Endothelial cell of umbilical vein (primary cell): ENCODE data around the gene PRR5. TPM values are rescaled to one million over a fixed set of nuclear protein-coding genes. Genes with fewer than 3 reads are reported as not detected.

Experiments used
- BruUV-seq: library from RNA; stranded (reverse); fragments of 400-500 nt; replicated peaks from 2 replicates; lab custom pipeline; 2021; lab: Mats Ljungman, UMichigan
- CTCF ChIA-PET: fragments of 300-600, 350-600 bp; sonication (Branson Sonifier 250); formaldehyde crosslinking; loops from one replicate; lab custom pipeline; 2021; ENCODE audit warnings: antibody characterized with exemption, inconsistent platforms; lab: Charles Lee
- POLR2A ChIA-PET: fragments of 300-600, 350-600 bp; sonication (Branson Sonifier 250); formaldehyde crosslinking; loops from one replicate; lab custom pipeline; 2021; ENCODE audit warnings: antibody characterized with exemption, inconsistent platforms; lab: Charles Lee
- DNase-seq: peaks from one replicate; pipeline ENCODE4 v3.0.0-alpha.2; 2011; ENCODE audit warnings: low read depth, low spot score
- FAIRE-seq: peaks from 2 replicates; lab custom pipeline; 2011; peaks lifted over from hg19 to GRCh38; lab: Jason Lieb, UNC
- H2AFZ ChIP-seq: 2 replicates; pipeline ENCODE4 v1.6.0; 2012; ENCODE audit warnings: low read depth, low read length, control low read depth, inconsistent platforms
- H3K27ac ChIP-seq: 2 replicates; pipeline ENCODE4 v1.5.1; 2011; ENCODE audit warnings: low read depth, mild to moderate bottlenecking, control low read depth, low read length, moderate library complexity; ENCODE audit not compliant: insufficient read depth
- H3K27me3 ChIP-seq, 2 experiments: 2 replicates each; pipeline versions ENCODE4 v1.6.0 to v1.6.1; 2011; ENCODE audit warnings: low read length in 2 of 2, mixed read lengths in 1 of 2; ENCODE audit not compliant: control insufficient read depth in 2 of 2, insufficient read depth in 2 of 2
- H3K36me3 ChIP-seq, 2 experiments: 2 replicates in 1 of 2; 3 replicates in 1 of 2; pipeline ENCODE4 v1.5.1; 2011; ENCODE audit warnings: low read length in 2 of 2, mild to moderate bottlenecking in 1 of 2, moderate library complexity in 1 of 2; ENCODE audit not compliant: control insufficient read depth in 2 of 2, insufficient read depth in 2 of 2; ENCODE audit errors: extremely low read depth in 1 of 2
- H3K4me1 ChIP-seq: 3 replicates; pipeline ENCODE4 v1.5.1; 2011; ENCODE audit warnings: mild to moderate bottlenecking, low read length; ENCODE audit not compliant: control insufficient read depth, insufficient read depth; ENCODE audit errors: extremely low read depth
- H3K4me2 ChIP-seq: 2 replicates; pipeline ENCODE4 v1.6.1; 2011; ENCODE audit warnings: low read length, control low read depth, mixed read lengths; ENCODE audit not compliant: insufficient read depth
- H3K4me3 ChIP-seq, 3 experiments: fragments of 200-600 bp in 1 of 3; sonication (generic), shearing (Covaris generic) in 1 of 3; replicated peaks in 1 of 3; 2 replicates each; pipeline ENCODE4 v1.5.1; 2011 to 2016; ENCODE audit warnings: control low read depth in 3 of 3, low read length in 3 of 3, mild to moderate bottlenecking in 2 of 3, inconsistent platforms in 1 of 3, low read depth in 1 of 3, moderate library complexity in 1 of 3; ENCODE audit not compliant: insufficient read depth in 1 of 3
- H3K79me2 ChIP-seq: 2 replicates; pipeline ENCODE4 v1.6.0; 2012; ENCODE audit warnings: low read length, inconsistent platforms; ENCODE audit not compliant: control insufficient read depth, insufficient read depth
- H3K9ac ChIP-seq: replicated peaks from 2 replicates; pipeline ENCODE3; 2011; ENCODE audit warnings: low read length, control low read depth; ENCODE audit not compliant: insufficient read depth; ENCODE audit errors: extremely low read depth
- H3K9me1 ChIP-seq: replicated peaks from 3 replicates; pipeline ENCODE4 v1.6.0; 2011; ENCODE audit warnings: mild to moderate bottlenecking, low read length; ENCODE audit not compliant: control insufficient read depth, insufficient read depth; ENCODE audit errors: extremely low read depth
- H3K9me3 ChIP-seq: replicated peaks from 2 replicates; pipeline ENCODE4 v1.5.1; 2012; ENCODE audit warnings: low read length, inconsistent platforms; ENCODE audit not compliant: control insufficient read depth, insufficient read depth
- H4K20me1 ChIP-seq: replicated peaks from 2 replicates; pipeline ENCODE3; 2011; ENCODE audit warnings: mild to moderate bottlenecking, low read length; ENCODE audit not compliant: control insufficient read depth, insufficient read depth; ENCODE audit errors: extremely low read depth
- EZH2 ChIP-seq: IDR thresholded peaks from 2 replicates; pipeline ENCODE4 v1.6.1; 2012; ENCODE audit warnings: borderline replicate concordance, low read depth, mild to moderate bottlenecking, moderate library complexity, low read length, inconsistent platforms; ENCODE audit not compliant: severe bottlenecking
- FOS ChIP-seq: IDR thresholded peaks from 2 replicates; pipeline ENCODE4 v1.6.1; 2011; ENCODE audit warnings: mild to moderate bottlenecking, low read length, moderate library complexity, borderline replicate concordance; ENCODE audit not compliant: insufficient read depth
- GATA2 ChIP-seq: IDR thresholded peaks from 2 replicates; pipeline ENCODE4 v1.7.0; 2011; ENCODE audit warnings: low read depth, mild to moderate bottlenecking, moderate library complexity, mixed read lengths, low read length; ENCODE audit not compliant: insufficient read length, insufficient read depth
- JUN ChIP-seq: IDR thresholded peaks from 2 replicates; pipeline ENCODE4 v1.6.1; 2011; ENCODE audit warnings: borderline replicate concordance, low read depth; ENCODE audit not compliant: insufficient read length, insufficient read depth
- MYC ChIP-seq: IDR thresholded peaks from one replicate; pipeline ENCODE4 v1.6.1; 2011; ENCODE audit warnings: mild to moderate bottlenecking, low read depth, low read length
- POLR2A ChIP-seq: IDR thresholded peaks from 2 replicates; pipeline ENCODE4 v1.6.1; 2012; ENCODE audit warnings: low read depth, mild to moderate bottlenecking, control low read depth, low read length
- POLR2AphosphoS5 ChIP-seq: IDR thresholded peaks from 2 replicates; pipeline ENCODE4 v1.6.1; 2012; ENCODE audit warnings: low read depth, mild to moderate bottlenecking, control low read depth, low read length, moderate library complexity; ENCODE audit not compliant: insufficient read depth
- dilution Hi-C: fragments of 300-500 bp; cut with MboI; formaldehyde crosslinking; loops from one replicate; pipeline ENCODE4 v1.15.0; 2019; ENCODE audit warnings: low sequenced_read_pairs; ENCODE audit not compliant: extremely low pct_ligation_motif_present
- intact Hi-C: fragments of 100-400 bp; cut with micrococcal nuclease; formaldehyde crosslinking; loops from one replicate; pipeline ENCODE4 v1.10.0; 2022
- polyA plus RNA-seq, 4 experiments: library from polyadenylated mRNA; depleted of rRNA in 3 of 4; stranded (reverse) in 3 of 4; unstranded in 1 of 4; fragments of >200 nt; gene quantifications; 2 replicates each; pipeline versions ENCODE4 v1.2.1 to v1.2.3, GENCODE V29; 2011 to 2012; ENCODE audit warnings: missing spikeins in 1 of 4
- total RNA-seq: library from RNA; stranded (reverse); gene quantifications from 2 replicates; pipeline ENCODE4 v1.2.3, GENCODE V29; 2021
- TF ChIP-seq, protein P1 (sequence below), 2 donors: IDR thresholded peaks; 1 replicate in 1 of 2; 2 replicates in 1 of 2; pipeline ENCODE4 v1.5.1; 2011; ENCODE audit warnings: low read length in 2 of 2, mild to moderate bottlenecking in 2 of 2, moderate library complexity in 2 of 2, control low read depth in 1 of 2, inconsistent platforms in 1 of 2, low read depth in 1 of 2; ENCODE audit not compliant: insufficient read depth in 1 of 2; ENCODE audit errors: extremely low read depth in 1 of 2
- TF ChIP-seq, protein P2 (sequence below): IDR thresholded peaks from 2 replicates; pipeline ENCODE4 v1.6.1; 2011; ENCODE audit not compliant: insufficient read depth, insufficient read length

The PRR5 gene
- total and polyA plus RNA-seq, 2 donors (not counting 3 experiments of a cell fraction or from before 2014, with no cell fraction given) = 4.3 to 9.0 TPM

GRCh38 chr22:44680058-44680457 is 21.9 kb upstream of the PRR5 start:
- POLR2A ChIA-PET = no interaction called here
- Histone ChIP-seq H3K9ac (no peak overlapping the region), H3K4me3 (no peak overlapping the region), H3K27me3 (no peaks in the 10 kb centered on the region), H3K4me1 (peaks cover 4% of the 10 kb centered on the region), H3K4me2 (no peak overlapping the region), H3K79me2 (no peaks in the 10 kb centered on the region), H4K20me1 (no peaks in the 10 kb centered on the region), H3K27ac (no peak overlapping the region), H2AFZ (no peak overlapping the region), H3K9me1 (no peaks in the 10 kb centered on the region), H3K36me3 (no peaks in the 10 kb centered on the region), H3K9me3 (no peaks in the 10 kb centered on the region)
- intact Hi-C loops = loop anchor here (10.0 kb wide), 1 partner anchor 755 kb away; the partner anchor contains the start of gene PNPLA3
- DNase-seq (no peak), FAIRE-seq (no peak)
- dilution Hi-C loops = no loop called here
- TF ChIP-seq EZH2 = no peak
- no peak for TF ChIP-seq POLR2A
- no peak for TF ChIP-seq MYC
- no peak for TF ChIP-seq FOS
- TF ChIP-seq, protein P1, sequence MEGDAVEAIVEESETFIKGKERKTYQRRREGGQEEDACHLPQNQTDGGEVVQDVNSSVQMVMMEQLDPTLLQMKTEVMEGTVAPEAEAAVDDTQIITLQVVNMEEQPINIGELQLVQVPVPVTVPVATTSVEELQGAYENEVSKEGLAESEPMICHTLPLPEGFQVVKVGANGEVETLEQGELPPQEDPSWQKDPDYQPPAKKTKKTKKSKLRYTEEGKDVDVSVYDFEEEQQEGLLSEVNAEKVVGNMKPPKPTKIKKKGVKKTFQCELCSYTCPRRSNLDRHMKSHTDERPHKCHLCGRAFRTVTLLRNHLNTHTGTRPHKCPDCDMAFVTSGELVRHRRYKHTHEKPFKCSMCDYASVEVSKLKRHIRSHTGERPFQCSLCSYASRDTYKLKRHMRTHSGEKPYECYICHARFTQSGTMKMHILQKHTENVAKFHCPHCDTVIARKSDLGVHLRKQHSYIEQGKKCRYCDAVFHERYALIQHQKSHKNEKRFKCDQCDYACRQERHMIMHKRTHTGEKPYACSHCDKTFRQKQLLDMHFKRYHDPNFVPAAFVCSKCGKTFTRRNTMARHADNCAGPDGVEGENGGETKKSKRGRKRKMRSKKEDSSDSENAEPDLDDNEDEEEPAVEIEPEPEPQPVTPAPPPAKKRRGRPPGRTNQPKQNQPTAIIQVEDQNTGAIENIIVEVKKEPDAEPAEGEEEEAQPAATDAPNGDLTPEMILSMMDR (IDR thresholded peaks at IDR 0.05; ENCODE audit: extremely low read depth in 1 of 2, insufficient read depth in 1 of 2, low read depth in 1 of 2, low read length in 2 of 2) = no peak
- TF ChIP-seq JUN = no peak
- TF ChIP-seq GATA2 = no peak
- no peak for TF ChIP-seq POLR2AphosphoS5
- TF ChIP-seq, protein P2, sequence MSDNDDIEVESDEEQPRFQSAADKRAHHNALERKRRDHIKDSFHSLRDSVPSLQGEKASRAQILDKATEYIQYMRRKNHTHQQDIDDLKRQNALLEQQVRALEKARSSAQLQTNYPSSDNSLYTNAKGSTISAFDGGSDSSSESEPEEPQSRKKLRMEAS = no peak
- BruUV-seq = no TSS peak
- CTCF ChIA-PET = no interaction called here
